Stimulated activated CD8-positive, alpha-beta memory T cell treated with anti-CD3 and anti-CD28 coated beads, Interleukin-4, amount 100 ng/mL, for 24 hours (primary cell): ENCODE data around the gene OR5M10.
"Not testable (repeated sequence)": the region's sequence is repeated elsewhere in the genome, so short reads cannot be mapped to it uniquely, and the experiment has no call there.

Experiments
- DNase-seq: peaks from one replicate; pipeline ENCODE4 v3.0.0-alpha.2; 2020; ENCODE audit warnings: low read depth

Gene OR5M10

DNA sequence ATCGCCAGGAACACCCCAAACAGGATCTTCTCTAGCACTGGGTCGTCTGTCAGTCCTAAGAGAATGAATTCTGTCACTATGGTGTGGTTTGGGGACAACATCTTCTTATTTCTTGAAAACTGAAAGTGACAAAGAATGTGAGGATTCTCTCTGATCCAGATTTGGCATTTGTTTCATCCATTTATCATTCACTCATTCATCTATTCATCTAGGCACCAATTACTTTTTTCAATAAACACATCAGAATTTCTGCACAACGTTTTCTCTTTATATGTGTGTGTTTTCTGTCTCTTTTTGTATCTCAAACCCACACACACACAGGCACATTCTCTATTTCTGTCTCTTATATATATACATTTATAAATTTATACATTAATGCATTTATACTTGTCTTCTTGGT, at the start of gene OR5M10:
Gene OR5M10, minus strand, starts transcription at position 101 of the 400 bp plus-strand sequence. Its CDS starts 0 bp downstream, at position 101.
- no peak for DNase-seq

- DNase-seq, result no peak
Observed at GRCh38 chr11:56625946-56626345, 48.4 kb upstream of the OR5M10 start.

GRCh38 chr11:56624661-56625110, 47.2 kb upstream of the OR5M10 start:
- no peak for DNase-seq

DNA sequence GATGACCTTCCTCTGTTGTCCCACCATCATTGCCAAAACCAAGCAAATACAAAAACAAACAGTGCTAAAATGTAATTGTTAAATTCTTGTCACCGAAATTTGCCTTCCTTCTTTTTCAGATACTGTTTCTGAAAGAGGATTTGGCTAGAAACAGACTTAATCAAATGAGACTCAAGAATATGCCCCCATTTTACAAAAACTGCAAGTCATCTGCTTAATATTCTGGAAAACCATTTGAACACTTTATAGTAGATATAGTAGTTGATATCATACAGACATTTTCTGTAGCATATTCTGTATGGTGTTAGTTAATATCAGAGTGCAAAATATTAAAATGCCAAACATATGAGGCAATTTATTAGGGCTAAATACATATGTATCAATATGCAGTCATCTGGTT, 33.7 kb upstream of the OR5M10 start:
- DNase-seq, result no peak

GRCh38 chr11:56592088-56592717, 14.7 kb upstream of the OR5M10 start:
- DNase-seq, result not testable (repeated sequence)

- DNase-seq, result no peak
Observed at GRCh38 chr11:56558574-56558973, 18.9 kb downstream of the OR5M10 start.

DNA sequence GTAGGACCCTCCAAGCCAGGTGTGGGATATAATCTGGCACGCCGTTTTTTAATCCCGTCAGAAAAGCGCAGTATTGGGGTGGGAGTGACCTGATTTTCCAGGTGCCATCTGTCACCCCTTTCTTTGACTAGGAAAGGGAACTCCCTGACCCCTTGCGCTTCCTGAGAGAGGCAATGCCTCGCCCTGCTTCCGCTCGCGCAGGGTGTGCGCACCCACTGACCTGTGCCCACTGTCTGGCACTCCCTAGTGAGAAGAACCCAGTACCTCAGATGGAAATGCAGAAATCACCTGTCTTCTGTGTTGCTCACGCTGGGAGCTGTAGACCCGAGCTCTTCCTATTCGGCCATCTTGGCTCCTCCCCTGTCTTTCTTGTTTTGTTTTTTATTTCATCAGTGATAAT, 22.8 kb downstream of the OR5M10 start:
- not testable (repeated sequence) for DNase-seq

DNA sequence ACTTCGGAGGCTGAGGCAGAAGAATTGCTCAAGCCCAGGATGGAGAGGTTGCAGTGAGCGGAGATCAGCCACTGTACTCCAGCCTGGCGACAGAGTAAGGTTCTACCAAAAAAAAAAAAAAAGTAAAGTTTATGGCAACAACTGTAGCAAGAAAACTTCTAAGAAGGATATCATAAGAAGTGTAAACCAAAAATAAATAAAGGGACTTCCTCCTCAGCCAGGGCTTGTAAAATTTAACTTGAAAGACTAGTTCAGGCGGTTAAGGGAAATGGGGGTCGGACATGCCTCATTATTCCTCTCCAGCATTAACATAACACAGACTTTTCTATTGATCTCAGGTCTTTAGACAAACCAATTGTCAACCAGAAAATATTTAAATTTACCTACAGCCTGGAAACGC, 32.0 kb downstream of the OR5M10 start:
- no peak for DNase-seq

GRCh38 chr11:56543739-56544138, 33.8 kb downstream of the OR5M10 start:
- DNase-seq, result no peak

DNA sequence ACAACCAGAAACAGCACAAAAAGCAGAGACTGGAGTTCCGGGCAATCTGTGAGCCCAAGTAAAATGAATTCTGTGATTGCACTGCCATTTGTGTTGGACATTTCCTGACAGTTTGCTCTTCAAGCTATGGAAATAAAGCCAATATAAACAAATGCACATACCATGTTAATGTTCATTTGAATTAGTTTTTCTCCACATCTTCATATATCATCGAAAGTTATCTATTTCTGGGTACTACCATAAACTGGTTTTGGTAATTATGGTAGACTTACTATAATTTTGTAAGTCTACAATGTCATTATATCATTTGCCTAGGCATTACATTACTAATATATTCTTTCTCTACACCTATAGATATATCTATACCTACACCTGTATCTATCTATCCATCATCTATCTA, 34.4 kb downstream of the OR5M10 start, which contains the start of gene OR5M11:
Gene OR5M11, minus strand, starts transcription at position 101 of the 400 bp plus-strand sequence. Its CDS starts 0 bp downstream, at position 101.
- DNase-seq, result no peak

DNA sequence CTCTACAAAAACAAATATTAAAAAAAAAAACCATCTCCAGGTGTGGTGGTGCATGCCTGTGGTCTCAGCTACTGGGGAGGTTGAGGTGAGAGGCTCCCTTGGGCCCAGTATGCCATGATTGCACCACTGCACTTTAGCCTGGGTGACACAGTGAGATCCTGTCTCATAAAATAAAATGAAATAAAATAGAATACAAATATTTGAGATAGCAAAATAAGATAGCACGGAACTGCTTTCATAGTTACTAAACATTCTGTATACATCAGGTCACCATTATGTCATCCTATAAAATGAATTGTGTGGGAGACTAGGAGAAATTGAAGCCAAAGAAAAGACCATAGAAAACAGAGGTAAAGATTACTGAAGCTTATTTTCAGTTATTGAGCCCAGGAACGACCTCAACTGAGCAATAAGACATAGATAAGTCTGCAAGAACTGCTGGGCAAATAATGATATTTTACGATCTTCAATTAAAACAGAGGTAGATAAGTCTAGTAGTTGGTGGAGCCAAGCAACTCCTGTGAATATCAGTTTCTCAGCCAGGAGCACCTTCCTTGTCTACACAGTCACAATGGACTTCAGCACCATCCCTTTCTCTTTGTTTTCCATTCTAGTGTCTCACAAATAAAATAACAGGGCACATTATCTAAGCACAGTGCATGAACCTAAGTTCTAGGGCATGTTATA, 44.3 kb downstream of the OR5M10 start:
- no peak for DNase-seq

- no peak for DNase-seq
Observed at GRCh38 chr11:56531856-56532255, 45.7 kb downstream of the OR5M10 start.
